Endothelial cell of hepatic sinusoid (primary cell): Measurements from ENCODE around the gene AGBL4.
"Not testable (repeated sequence)": the region's sequence is repeated elsewhere in the genome, so short reads cannot be mapped to it uniquely, and the experiment has no call there.

Source experiments
- in situ Hi-C: cut with HindIII; loops from 2 replicates; pipeline ENCODE4 v1.10.0; 2017; ENCODE audit warnings: low sequenced_read_pairs

The AGBL4 gene

GRCh38 chr1:49319426-49319963 is 704.3 kb downstream of the AGBL4 start:
- in situ Hi-C loops: no loop called here

GRCh38 chr1:49318218-49318617 is 705.5 kb downstream of the AGBL4 start:
- in situ Hi-C loops: no loop called here

- in situ Hi-C loops: no loop called here
These were observed 716.3 kb downstream of the AGBL4 start for GRCh38 chr1:49307457-49307856.

GRCh38 chr1:49306507-49307070 is 717.2 kb downstream of the AGBL4 start:
- in situ Hi-C loops: no loop called here

- in situ Hi-C loops: not testable (repeated sequence)
These were observed 721.4 kb downstream of the AGBL4 start for GRCh38 chr1:49302400-49302799.

- in situ Hi-C loops: no loop called here
These were observed 725.5 kb downstream of the AGBL4 start for GRCh38 chr1:49298304-49298703.

GRCh38 chr1:49297783-49298182 is 726.0 kb downstream of the AGBL4 start:
- in situ Hi-C loops: no loop called here

GRCh38 chr1:49294539-49294938 is 729.2 kb downstream of the AGBL4 start:
- in situ Hi-C loops: no loop called here

GRCh38 chr1:49293016-49293415 is 730.7 kb downstream of the AGBL4 start:
- in situ Hi-C loops: no loop called here

- in situ Hi-C loops: not testable (repeated sequence)
These were observed 766.3 kb downstream of the AGBL4 start for GRCh38 chr1:49257211-49258049.

- in situ Hi-C loops: no loop called here
These were observed 770.8 kb downstream of the AGBL4 start for GRCh38 chr1:49252917-49253316.

- in situ Hi-C loops: no loop called here
These were observed 772.6 kb downstream of the AGBL4 start for GRCh38 chr1:49251019-49251784.

GRCh38 chr1:49240709-49241221 is 783.0 kb downstream of the AGBL4 start:
- in situ Hi-C loops: no loop called here

GRCh38 chr1:49234988-49235387 is 788.8 kb downstream of the AGBL4 start:
- in situ Hi-C loops: no loop called here

- in situ Hi-C loops: no loop called here
These were observed 794.2 kb downstream of the AGBL4 start for GRCh38 chr1:49229555-49229954.

- in situ Hi-C loops: no loop called here
These were observed 797.0 kb downstream of the AGBL4 start for GRCh38 chr1:49226758-49227157.

- in situ Hi-C loops: no loop called here
These were observed 798.3 kb downstream of the AGBL4 start for GRCh38 chr1:49225464-49225863.

- in situ Hi-C loops: no loop called here
These were observed 810.5 kb downstream of the AGBL4 start for GRCh38 chr1:49213301-49213700.

GRCh38 chr1:49208712-49209111 is 815.0 kb downstream of the AGBL4 start:
- in situ Hi-C loops: no loop called here

- in situ Hi-C loops: no loop called here
These were observed 819.0 kb downstream of the AGBL4 start for GRCh38 chr1:49204720-49205119.

GRCh38 chr1:49200738-49201137 is 823.0 kb downstream of the AGBL4 start:
- in situ Hi-C loops: no loop called here
